ENCODE results near the gene FBXO2.

- TF ChIP-seq POLR2A (IDR thresholded peaks at IDR 0.05; ENCODE audit: low read length) (no peak), GATA1 (IDR thresholded peaks at IDR 0.05; ENCODE audit: low read depth, low read length) (no peak)
Observed at GRCh38 chr1:11690397-11691301, 36.4 kb upstream of the FBXO2 start.

Measured in erythroblast (primary cell).